WTC11 (cell line): Measurements from ENCODE around the gene MR1.

Experiments used
- ATF3 ChIP-seq: sonication (generic); formaldehyde crosslinking; conservative IDR thresholded peaks from 2 replicates; pipeline ENCODE4 v1.8.1; 2022; ENCODE audit warnings: mild to moderate bottlenecking, missing genetic modification reagents
- CTCF ChIP-seq: fragments of 200-600 bp; IDR thresholded peaks from 2 replicates; pipeline ENCODE4 v1.8.0; 2022; ENCODE audit warnings: antibody characterized with exemption
- ESRRA ChIP-seq: sonication (generic); formaldehyde crosslinking; IDR thresholded peaks from 2 replicates; pipeline ENCODE4 v1.8.1; 2022; ENCODE audit warnings: mild to moderate bottlenecking, missing genetic modification reagents, borderline replicate concordance
- HMGXB4 ChIP-seq: sonication (generic); formaldehyde crosslinking; IDR thresholded peaks from 2 replicates; pipeline ENCODE4 v1.8.1; 2023; ENCODE audit warnings: mild to moderate bottlenecking, moderate library complexity, missing genetic modification reagents
- MAX ChIP-seq: sonication (generic); formaldehyde crosslinking; IDR thresholded peaks from 2 replicates; pipeline ENCODE4 v1.8.0; 2022; ENCODE audit warnings: mild to moderate bottlenecking, missing genetic modification reagents
- NFE2L1 ChIP-seq: sonication (generic); formaldehyde crosslinking; IDR thresholded peaks from 2 replicates; pipeline ENCODE4 v1.8.1; 2023; ENCODE audit warnings: missing genetic modification reagents
- SMAD4 ChIP-seq: sonication (generic); formaldehyde crosslinking; IDR thresholded peaks from 2 replicates; pipeline ENCODE4 v1.8.0; 2022; ENCODE audit warnings: mild to moderate bottlenecking, missing genetic modification reagents
- TEAD1 ChIP-seq: sonication (generic); formaldehyde crosslinking; IDR thresholded peaks from 2 replicates; pipeline ENCODE4 v1.8.0; 2022; ENCODE audit warnings: mild to moderate bottlenecking, missing genetic modification reagents
- ZNF121 ChIP-seq: sonication (generic); formaldehyde crosslinking; IDR thresholded peaks from 2 replicates; pipeline ENCODE4 v1.8.0; 2023; ENCODE audit warnings: missing genetic modification reagents

- TF ChIP-seq CTCF (peak; percentile 69), TEAD1 (CRISPR knock-in tag) (no peak), ZNF121 (CRISPR knock-in tag) (peak; percentile 54; the same call in 1 of the 2 replicates), HMGXB4 (CRISPR knock-in tag) (no peak), ATF3 (no peak), ESRRA (CRISPR knock-in tag) (no peak), MAX (no peak), NFE2L1 (CRISPR knock-in tag) (no peak), SMAD4 (CRISPR knock-in tag) (no peak)
Measured at GRCh38 chr1:181038399-181038873, 4.7 kb downstream of the MR1 start.
